Natural killer cell (primary cell): Measurements from ENCODE around the gene PGM3. TPM values are rescaled to one million over a fixed set of nuclear protein-coding genes. Genes with fewer than 3 reads are reported as not detected.

ENCODE experiments used
- ATAC-seq, 3 donors: fragments of 150-1000 bp in 2 of 3; fragments of 200-7000 bp in 1 of 3; cut with Tn5 transposase; 1 replicate in 1 of 3; 2 replicates in 2 of 3; pipeline ENCODE4 v1.10.0; 2021; ENCODE audit warnings: mild to moderate bottlenecking in 2 of 3, moderate library complexity in 2 of 3
- DNase-seq, 2 donors: peaks; one replicate each; pipeline versions ENCODE4 v3.0.0 to v3.0.0-alpha.2; 2013 to 2021; ENCODE audit warnings: mixed read lengths in 1 of 2
- H3K27ac ChIP-seq: one replicate; pipeline ENCODE4 v1.5.1; 2013; ENCODE audit warnings: mild to moderate bottlenecking, low read length
- H3K27me3 ChIP-seq: one replicate; pipeline ENCODE4 v1.6.1; 2013; ENCODE audit warnings: low read length; ENCODE audit not compliant: control insufficient read depth, insufficient read depth
- H3K36me3 ChIP-seq: one replicate; pipeline ENCODE4 v1.6.1; 2013; ENCODE audit warnings: low read length; ENCODE audit not compliant: control insufficient read depth, insufficient read depth
- H3K4me1 ChIP-seq: one replicate; pipeline ENCODE4 v1.6.1; 2013; ENCODE audit warnings: low read length; ENCODE audit not compliant: control insufficient read depth, insufficient read depth
- H3K4me3 ChIP-seq: one replicate; pipeline ENCODE4 v1.5.1; 2013; ENCODE audit warnings: low read length
- H3K9me3 ChIP-seq: one replicate; pipeline ENCODE4 v1.6.1; 2013; ENCODE audit warnings: low read length; ENCODE audit not compliant: control insufficient read depth, insufficient read depth
- H3K27ac Mint-ChIP-seq, 2 donors: one replicate each; pipeline ENCODE4 v1.8.0; 2022; ENCODE audit warnings: mild to moderate bottlenecking in 2 of 2, mixed read lengths in 2 of 2, moderate library complexity in 1 of 2
- H3K27me3 Mint-ChIP-seq, 2 donors: one replicate each; pipeline ENCODE4 v1.8.0; 2022; ENCODE audit warnings: low read depth in 2 of 2, mixed read lengths in 2 of 2
- H3K36me3 Mint-ChIP-seq: one replicate; pipeline ENCODE4 v1.8.0; 2022; ENCODE audit warnings: mixed read lengths
- H3K4me1 Mint-ChIP-seq, 2 donors: one replicate each; pipeline ENCODE4 v1.8.0; 2022; ENCODE audit warnings: mixed read lengths in 2 of 2
- H3K4me3 Mint-ChIP-seq: one replicate; pipeline ENCODE4 v1.8.0; 2022; ENCODE audit warnings: mild to moderate bottlenecking, moderate library complexity, mixed read lengths
- H3K9me3 Mint-ChIP-seq, 2 donors: one replicate each; pipeline ENCODE4 v1.8.0; 2022; ENCODE audit warnings: mixed read lengths in 2 of 2
- CTCF ChIP-seq: fragments of 200-600 bp; IDR thresholded peaks from one replicate; pipeline ENCODE4 v1.8.0; 2022; ENCODE audit warnings: antibody characterized with exemption
- WGBS: methylation state at CpG from one replicate; pipeline ENCODE4 v1.1.7; 2013; ENCODE audit warnings: missing lambda C conversion rate; ENCODE audit not compliant: insufficient coverage; 5-methylcytosine and 5-hydroxymethylcytosine counted together
- intact Hi-C: fragments of 100-400 bp; cut with micrococcal nuclease; formaldehyde crosslinking; loops from one replicate; pipeline ENCODE4 v1.14.2; 2022
- total RNA-seq, 4 donors: library from RNA; stranded (reverse); fragments of 120-200 nt in 1 of 4; gene quantifications; one replicate each; pipeline versions ENCODE4 v1.2.3 to v1.2.4, GENCODE V29; 2013 to 2022

PGM3 gene
- total RNA-seq, 3 donors from 2014 or later (not counting 1 experiment from before 2014, with no cell fraction given): 16.6 to 26.4 (median 17.2) TPM

- H3K36me3 ChIP-seq: peaks cover 39% of the 10 kb centered on the region
- H3K27me3 ChIP-seq: no peaks in the 10 kb centered on the region
- no peak for DNase-seq
- H3K4me1 ChIP-seq: no peaks in the 10 kb centered on the region
- no peak overlapping the region for H3K27ac ChIP-seq
- H3K4me3 ChIP-seq: no peak overlapping the region
- Mint-ChIP-seq H3K27me3 (no peaks in the 10 kb centered on the region), H3K9me3 (no peaks in the 10 kb centered on the region), H3K4me3 (no peak overlapping the region), H3K36me3 (peaks cover 14% of the 10 kb centered on the region), H3K4me1 (peaks cover 0 to 7% of the 10 kb centered on the region in 2 donors), H3K27ac (no peak overlapping the region)
- intact Hi-C loops: no loop called here
- H3K9me3 ChIP-seq: no peaks in the 10 kb centered on the region
- TF ChIP-seq CTCF: no peak
- ATAC-seq: no peak
These were observed 12.6 kb downstream of the PGM3 start for GRCh38 chr6:83180426-83180950.

GRCh38 chr6:83176246-83176645 is 16.8 kb downstream of the PGM3 start:
- Mint-ChIP-seq H3K4me1 (no peaks in the 10 kb centered on the region), H3K27me3 (no peaks in the 10 kb centered on the region), H3K36me3 (peaks cover 14% of the 10 kb centered on the region), H3K27ac (no peak overlapping the region), H3K4me3 (no peak overlapping the region), H3K9me3 (no peaks in the 10 kb centered on the region)
- no peak for TF ChIP-seq CTCF
- Histone ChIP-seq H3K4me3 (no peak overlapping the region), H3K4me1 (no peaks in the 10 kb centered on the region), H3K27me3 (no peaks in the 10 kb centered on the region), H3K27ac (no peak overlapping the region), H3K36me3 (peaks cover 50% of the 10 kb centered on the region), H3K9me3 (no peaks in the 10 kb centered on the region)
- intact Hi-C loops: no loop called here
- DNase-seq (no peak), ATAC-seq (no peak)
- 98% methylated on average over 4 of the region's 4 CpGs for WGBS

GRCh38 chr6:83169511-83169910 is 23.6 kb downstream of the PGM3 start:
- no peak for TF ChIP-seq CTCF
- intact Hi-C loops: no loop called here
- H3K27me3 ChIP-seq: no peaks in the 10 kb centered on the region
- DNase-seq (no peak), ATAC-seq (no peak)
- Mint-ChIP-seq H3K4me1 (no peaks in the 10 kb centered on the region), H3K27me3 (no peaks in the 10 kb centered on the region), H3K27ac (peak overlapping the region in 1 of 2 donors; percentile 26), H3K36me3 (peaks cover 44% of the 10 kb centered on the region), H3K4me3 (no peak overlapping the region), H3K9me3 (no peaks in the 10 kb centered on the region)
- no peaks in the 10 kb centered on the region for H3K4me1 ChIP-seq
- H3K4me3 ChIP-seq: no peak overlapping the region
- H3K9me3 ChIP-seq: no peaks in the 10 kb centered on the region
- H3K27ac ChIP-seq: no peak overlapping the region
- peaks cover 87% of the 10 kb centered on the region for H3K36me3 ChIP-seq
- WGBS: 100% methylated on average over 1 of the region's 1 CpG

GRCh38 chr6:83169106-83169505 is 24.0 kb downstream of the PGM3 start:
- no peak for DNase-seq
- H3K27ac Mint-ChIP-seq: no peak overlapping the region
- Histone ChIP-seq H3K27me3 (no peaks in the 10 kb centered on the region), H3K9me3 (no peaks in the 10 kb centered on the region), H3K4me1 (no peaks in the 10 kb centered on the region), H3K36me3 (peaks cover 87% of the 10 kb centered on the region), H3K27ac (no peak overlapping the region), H3K4me3 (no peak overlapping the region)
- peaks cover 43% of the 10 kb centered on the region for H3K36me3 Mint-ChIP-seq
- H3K27me3 Mint-ChIP-seq: no peaks in the 10 kb centered on the region
- intact Hi-C loops: no loop called here
- no peak for TF ChIP-seq CTCF
- H3K9me3 Mint-ChIP-seq: no peaks in the 10 kb centered on the region
- H3K4me3 Mint-ChIP-seq: no peak overlapping the region
- H3K4me1 Mint-ChIP-seq: no peaks in the 10 kb centered on the region
- no peak for ATAC-seq
